GM19035 (cell line): ENCODE results near the gene TM9SF1.

Source experiments
- ATAC-seq: cut with Tn5 transposase; IDR thresholded peaks from one replicate; pipeline ENCODE4 v1.9.1; 2021; ENCODE audit not compliant: unreplicated experiment

TM9SF1 gene, protein sequence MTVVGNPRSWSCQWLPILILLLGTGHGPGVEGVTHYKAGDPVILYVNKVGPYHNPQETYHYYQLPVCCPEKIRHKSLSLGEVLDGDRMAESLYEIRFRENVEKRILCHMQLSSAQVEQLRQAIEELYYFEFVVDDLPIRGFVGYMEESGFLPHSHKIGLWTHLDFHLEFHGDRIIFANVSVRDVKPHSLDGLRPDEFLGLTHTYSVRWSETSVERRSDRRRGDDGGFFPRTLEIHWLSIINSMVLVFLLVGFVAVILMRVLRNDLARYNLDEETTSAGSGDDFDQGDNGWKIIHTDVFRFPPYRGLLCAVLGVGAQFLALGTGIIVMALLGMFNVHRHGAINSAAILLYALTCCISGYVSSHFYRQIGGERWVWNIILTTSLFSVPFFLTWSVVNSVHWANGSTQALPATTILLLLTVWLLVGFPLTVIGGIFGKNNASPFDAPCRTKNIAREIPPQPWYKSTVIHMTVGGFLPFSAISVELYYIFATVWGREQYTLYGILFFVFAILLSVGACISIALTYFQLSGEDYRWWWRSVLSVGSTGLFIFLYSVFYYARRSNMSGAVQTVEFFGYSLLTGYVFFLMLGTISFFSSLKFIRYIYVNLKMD

GRCh38 chr14:24195186-24196070 is at the start of gene TM9SF1:
TSS of gene TM9SF1 (minus strand) at chr14:24195441. CDS start at chr14:24195019, 422 bp downstream.
- peak; percentile 81 for ATAC-seq

GRCh38 chr14:24243336-24243836 is 48.1 kb upstream of the TM9SF1 start:
- peak; percentile 0 for ATAC-seq

DNA sequence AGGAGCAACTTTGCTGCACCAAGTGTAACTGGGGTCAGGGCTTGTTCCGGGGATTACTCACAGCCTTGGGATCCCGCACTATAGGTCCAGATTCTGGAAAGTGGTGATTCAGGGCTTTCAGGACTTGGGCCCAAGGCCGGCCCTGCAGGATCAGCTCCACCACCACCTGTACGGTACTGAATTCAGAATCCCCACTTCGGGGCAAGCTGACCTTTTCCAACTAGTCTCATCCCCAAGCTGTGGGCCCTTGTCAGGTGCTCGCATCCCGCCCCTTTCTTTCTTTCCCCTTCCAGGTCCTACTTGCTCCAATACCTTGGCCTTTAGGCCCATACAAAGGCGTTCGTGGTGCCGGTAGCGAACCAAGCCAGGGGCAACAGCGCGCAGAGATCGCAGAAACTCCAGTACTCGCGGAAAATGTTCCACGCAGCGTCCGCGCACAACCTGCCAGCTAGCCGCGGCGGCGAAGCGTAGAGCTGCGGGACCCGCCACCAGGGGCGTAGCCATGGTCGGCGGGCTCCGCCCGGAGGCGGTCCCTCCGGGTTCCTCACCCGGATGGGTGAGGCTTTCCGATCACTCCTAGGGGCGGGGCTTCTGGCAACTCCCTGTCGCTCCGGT is 46.7 kb upstream of the TM9SF1 start:
- ATAC-seq: peak; percentile 76

DNA sequence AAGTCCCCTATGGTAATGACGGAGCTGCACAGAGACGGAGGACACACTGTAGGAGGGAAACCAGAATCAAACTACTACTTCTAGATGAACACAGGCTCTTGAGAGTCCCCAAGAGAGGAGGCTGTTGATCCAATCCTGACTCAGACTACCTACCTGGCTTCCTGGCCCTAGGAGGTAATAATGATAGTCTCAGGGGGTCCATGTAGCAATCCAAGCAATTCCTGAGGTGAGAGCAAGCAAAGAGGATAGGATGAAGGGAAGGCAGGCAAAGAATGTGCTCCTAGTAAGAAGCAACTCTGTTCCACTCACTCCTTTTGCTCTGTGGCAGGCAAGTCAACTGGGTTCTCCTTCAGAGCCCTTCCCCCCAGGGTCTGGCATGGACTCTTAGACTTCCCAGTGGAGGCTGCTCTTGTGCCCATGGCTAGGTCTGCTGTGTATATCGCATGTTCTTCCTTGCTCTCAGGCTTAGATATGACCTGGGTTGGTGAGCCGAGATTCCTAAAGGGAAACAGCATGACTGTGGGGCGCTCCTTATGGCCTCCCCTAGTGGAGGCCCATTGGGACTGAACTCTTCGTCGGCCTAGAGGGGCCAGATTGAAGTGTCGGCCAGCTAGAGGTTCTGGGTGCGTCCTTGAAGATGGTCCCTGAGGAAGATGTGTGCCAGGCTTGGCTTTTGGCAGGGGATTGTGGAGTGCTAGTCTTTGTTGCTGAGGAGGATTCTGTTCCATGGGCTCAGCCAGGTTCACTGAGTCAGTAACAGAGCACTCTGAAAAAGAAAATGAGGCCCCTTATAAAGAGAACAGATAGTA is 45.1 kb upstream of the TM9SF1 start:
- no peak for ATAC-seq

- ATAC-seq: no peak
Observed at GRCh38 chr14:24238527-24239037, 43.3 kb upstream of the TM9SF1 start.

GRCh38 chr14:24238123-24238522 is 42.9 kb upstream of the TM9SF1 start:
- no peak for ATAC-seq

- no peak for ATAC-seq
Observed at GRCh38 chr14:24237463-24237955, 42.3 kb upstream of the TM9SF1 start.

- ATAC-seq: no peak
Observed at GRCh38 chr14:24236689-24237462, 41.6 kb upstream of the TM9SF1 start.

- no peak for ATAC-seq
Observed at GRCh38 chr14:24235804-24236688, 40.8 kb upstream of the TM9SF1 start.

DNA sequence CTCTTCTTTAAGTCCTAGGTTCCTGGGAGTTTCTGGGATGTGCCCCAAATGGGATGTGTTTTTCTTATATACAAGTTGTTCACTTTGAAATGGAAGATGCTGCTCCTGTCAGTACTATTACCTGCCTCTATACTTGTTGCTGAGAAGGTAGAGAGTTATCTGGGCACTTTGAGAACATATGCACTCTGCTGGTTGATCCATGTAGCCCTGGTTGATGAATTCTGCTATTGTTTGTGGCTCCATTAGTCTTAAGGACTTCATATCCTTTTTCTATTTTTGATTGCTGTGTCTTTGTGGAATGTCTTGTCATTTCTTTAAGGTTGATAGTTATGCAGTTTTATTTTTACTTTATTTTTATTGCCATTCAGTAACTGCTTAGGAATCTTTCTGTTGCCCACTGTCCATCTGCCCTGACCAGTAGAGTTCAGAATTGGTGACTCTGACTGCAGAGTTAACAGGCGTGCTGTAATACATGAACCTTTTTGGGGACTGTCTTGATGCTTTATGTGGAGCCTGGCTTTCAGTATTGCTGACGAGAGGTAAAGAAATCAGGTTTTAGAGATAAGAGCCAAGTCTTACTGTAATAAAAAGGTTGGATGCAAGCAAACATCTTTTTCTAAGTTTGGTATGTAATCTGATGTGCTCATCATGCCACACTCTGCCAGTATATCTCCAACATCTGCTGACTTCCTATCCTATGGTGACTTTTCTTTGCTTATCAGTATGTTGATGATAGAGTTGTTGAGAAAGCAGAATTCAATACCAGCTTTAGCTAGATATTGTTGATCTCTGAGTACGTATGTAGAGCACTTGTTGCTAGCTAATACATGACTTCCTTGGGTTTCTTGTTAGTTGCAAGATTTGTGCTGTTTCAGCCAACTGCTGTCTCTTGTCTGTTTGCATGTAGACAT is 39.1 kb upstream of the TM9SF1 start:
- ATAC-seq: no peak

- ATAC-seq: no peak
Observed at GRCh38 chr14:24233538-24233866, 38.3 kb upstream of the TM9SF1 start.

- ATAC-seq: peak; percentile 62
Observed at GRCh38 chr14:24232645-24233537, 37.6 kb upstream of the TM9SF1 start, which contains the start of gene GMPR2. TSS of gene GMPR2 (plus strand) at chr14:24232929. CDS start at chr14:24233254, 325 bp downstream.

DNA sequence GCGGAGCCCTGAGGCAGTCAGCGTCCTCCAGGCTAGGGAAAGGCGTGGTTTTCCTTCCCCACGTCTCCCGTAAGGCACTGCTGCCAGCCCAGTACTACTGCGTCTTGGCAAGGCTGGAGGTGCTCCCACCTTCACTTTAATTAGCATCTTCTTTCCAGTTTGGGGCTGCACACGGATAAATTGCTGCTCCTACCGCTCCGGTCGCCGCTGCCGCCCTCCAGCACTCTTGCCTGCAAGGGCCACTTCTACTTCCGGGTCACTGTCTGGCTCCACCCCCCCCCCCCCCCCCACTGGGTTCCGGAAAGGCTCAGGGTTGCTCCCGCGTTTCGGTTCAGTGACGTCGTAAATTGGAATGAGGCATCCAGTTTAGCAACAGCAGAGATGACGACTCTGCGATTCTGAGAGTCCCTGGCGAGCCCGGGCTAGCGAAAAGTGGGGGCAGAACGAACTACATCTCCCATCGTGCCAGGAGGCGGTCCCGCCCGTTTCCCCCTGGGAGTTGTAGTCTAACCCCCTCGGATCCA is 36.9 kb upstream of the TM9SF1 start, which contains the start of gene NEDD8:
NEDD8 (minus strand) TSS at position 247 of the 524 bp plus-strand sequence; CDS start at position 147, 100 bp downstream.
- ATAC-seq: peak; percentile 79

GRCh38 chr14:24231263-24232120 is 36.3 kb upstream of the TM9SF1 start:
- no peak for ATAC-seq
